AG04450 (cell line): Measurements from ENCODE around the gene GULP1. TPM values are rescaled to one million over a fixed set of nuclear protein-coding genes. Genes with fewer than 3 reads are reported as not detected.

Source experiments
- CTCF ChIA-PET: fragments of 300-600, 350-600 bp; formaldehyde crosslinking; extraction: SDS; loops from one replicate; lab custom pipeline; 2022; ENCODE audit warnings: antibody characterized with exemption, inconsistent platforms; lab: Charles Lee
- POLR2A ChIA-PET: fragments of 350-600 bp; formaldehyde crosslinking; extraction: SDS; loops from one replicate; lab custom pipeline; 2021; ENCODE audit warnings: antibody characterized with exemption, inconsistent platforms; lab: Yijun Ruan, JAX
- DNase-seq: peaks from one replicate; pipeline ENCODE4 v3.0.0-alpha.2; 2011; ENCODE audit warnings: low read depth, low spot score
- H3K27ac ChIP-seq: one replicate; pipeline ENCODE4 v1.5.1; 2012; ENCODE audit warnings: low read depth, low read length, control low read depth
- H3K27me3 ChIP-seq: one replicate; pipeline ENCODE4 v1.6.0; 2012; ENCODE audit warnings: low read length; ENCODE audit not compliant: control insufficient read depth, insufficient read depth
- H3K4me3 ChIP-seq: 2 replicates; pipeline ENCODE4 v1.5.1; 2011; ENCODE audit warnings: mild to moderate bottlenecking, low read depth, low read length, control low read depth
- H3K9me3 ChIP-seq: 2 replicates; pipeline ENCODE4 v1.5.1; 2012; ENCODE audit warnings: low read length; ENCODE audit not compliant: control insufficient read depth, insufficient read depth
- polyA plus RNA-seq: library from polyadenylated mRNA; depleted of rRNA; stranded (reverse); fragments of >200 nt; gene quantifications from 2 replicates; pipeline ENCODE4 v1.2.3, GENCODE V29; 2011
- TF ChIP-seq, protein P1 (sequence below): IDR thresholded peaks from 2 replicates; pipeline ENCODE4 v1.5.1; 2011; ENCODE audit warnings: low read depth, low read length, control low read depth, inconsistent platforms

Gene GULP1
- polyA plus RNA-seq, 1 experiment = 44.7 TPM

DNA sequence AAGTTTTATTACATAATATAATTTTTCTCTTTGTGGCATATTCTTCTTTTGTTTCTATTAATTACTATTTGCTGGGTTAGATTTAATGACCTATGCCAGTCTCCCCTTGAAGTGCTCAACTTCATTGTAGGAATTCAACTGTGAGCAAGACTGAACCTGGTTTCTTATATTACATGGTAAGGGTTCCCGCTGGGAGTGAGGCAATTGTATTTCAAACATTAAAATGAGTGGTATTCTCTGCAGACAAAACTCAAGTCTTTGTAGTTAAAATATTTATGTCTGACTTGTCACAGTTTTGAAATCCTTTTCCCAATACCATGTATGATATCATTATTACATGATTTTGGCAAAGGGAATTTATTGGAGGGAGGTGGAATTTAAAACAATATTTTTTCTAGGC lies 278.7 kb downstream of the GULP1 start:
- CTCF ChIA-PET = no interaction called here
- no peaks in the 10 kb centered on the region for H3K27me3 ChIP-seq
- TF ChIP-seq, protein P1, sequence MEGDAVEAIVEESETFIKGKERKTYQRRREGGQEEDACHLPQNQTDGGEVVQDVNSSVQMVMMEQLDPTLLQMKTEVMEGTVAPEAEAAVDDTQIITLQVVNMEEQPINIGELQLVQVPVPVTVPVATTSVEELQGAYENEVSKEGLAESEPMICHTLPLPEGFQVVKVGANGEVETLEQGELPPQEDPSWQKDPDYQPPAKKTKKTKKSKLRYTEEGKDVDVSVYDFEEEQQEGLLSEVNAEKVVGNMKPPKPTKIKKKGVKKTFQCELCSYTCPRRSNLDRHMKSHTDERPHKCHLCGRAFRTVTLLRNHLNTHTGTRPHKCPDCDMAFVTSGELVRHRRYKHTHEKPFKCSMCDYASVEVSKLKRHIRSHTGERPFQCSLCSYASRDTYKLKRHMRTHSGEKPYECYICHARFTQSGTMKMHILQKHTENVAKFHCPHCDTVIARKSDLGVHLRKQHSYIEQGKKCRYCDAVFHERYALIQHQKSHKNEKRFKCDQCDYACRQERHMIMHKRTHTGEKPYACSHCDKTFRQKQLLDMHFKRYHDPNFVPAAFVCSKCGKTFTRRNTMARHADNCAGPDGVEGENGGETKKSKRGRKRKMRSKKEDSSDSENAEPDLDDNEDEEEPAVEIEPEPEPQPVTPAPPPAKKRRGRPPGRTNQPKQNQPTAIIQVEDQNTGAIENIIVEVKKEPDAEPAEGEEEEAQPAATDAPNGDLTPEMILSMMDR = no peak
- DNase-seq = no peak
- no peak overlapping the region for H3K4me3 ChIP-seq
- no peak overlapping the region for H3K27ac ChIP-seq
- no peaks in the 10 kb centered on the region for H3K9me3 ChIP-seq
- POLR2A ChIA-PET = no interaction called here

DNA sequence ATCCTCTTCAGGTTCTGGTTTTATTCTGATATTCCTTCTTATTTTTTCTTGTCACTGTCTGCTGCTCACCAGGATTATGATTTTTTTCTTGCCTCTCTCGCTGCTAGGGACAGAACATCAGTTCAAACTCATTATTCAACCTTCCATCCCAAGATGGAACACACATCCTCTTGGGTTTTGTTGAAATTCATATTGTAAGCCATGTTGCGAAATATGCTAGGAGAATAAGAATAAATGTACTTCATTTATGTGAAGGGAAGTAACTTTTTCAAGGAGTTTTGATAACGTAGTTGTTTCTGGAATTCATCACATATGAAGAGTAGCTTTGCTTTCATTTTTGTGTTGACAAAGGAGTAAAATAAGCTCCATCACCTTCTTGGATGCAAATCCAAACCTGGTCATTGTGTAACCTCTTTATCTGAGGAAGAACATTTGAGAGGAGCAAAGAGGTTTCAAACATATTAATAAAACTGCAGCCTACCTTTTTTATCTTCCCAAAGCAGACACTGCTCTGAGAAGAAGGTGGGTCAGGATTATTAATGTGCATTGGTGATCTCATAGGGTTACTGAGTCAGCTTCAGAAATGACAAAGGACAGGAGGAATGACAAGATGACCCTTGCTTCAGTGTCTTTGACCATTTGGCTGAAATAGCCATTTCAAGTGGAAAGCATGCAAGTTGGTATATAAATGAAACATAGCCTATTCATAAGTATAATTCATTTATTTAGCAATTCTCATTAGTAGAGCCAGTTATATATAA lies 280.0 kb downstream of the GULP1 start:
- TF ChIP-seq, protein P1 = no peak
- no peak overlapping the region for H3K27ac ChIP-seq
- no peak for DNase-seq
- ChIA-PET CTCF (interaction anchor here (0.6 kb wide), 1 partner anchor 766 kb away, joined by 5 read pairs; no protein-coding TSS in a partner anchor), POLR2A (no interaction called here)
- H3K9me3 ChIP-seq = no peaks in the 10 kb centered on the region
- H3K4me3 ChIP-seq = no peak overlapping the region
- no peaks in the 10 kb centered on the region for H3K27me3 ChIP-seq

DNA sequence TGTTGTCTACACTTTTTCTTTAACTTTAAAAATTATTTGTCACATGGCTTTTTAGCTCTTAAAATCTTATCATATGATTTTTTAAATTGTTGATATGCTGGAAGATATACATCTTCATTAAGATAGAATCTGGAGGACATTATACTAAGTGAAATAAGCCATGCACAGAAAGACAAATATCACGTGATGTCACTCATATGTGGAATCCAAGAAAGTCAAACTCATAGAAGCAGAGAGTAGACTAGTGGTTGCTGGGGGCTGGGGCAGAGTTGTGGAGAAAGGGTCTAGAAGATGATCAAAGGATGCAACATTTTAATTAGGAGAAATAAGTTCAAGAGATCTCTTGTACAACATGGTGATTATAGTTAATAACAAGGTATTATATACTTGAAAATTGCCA lies 280.9 kb downstream of the GULP1 start:
- no peak overlapping the region for H3K4me3 ChIP-seq
- DNase-seq = no peak
- TF ChIP-seq, protein P1 = no peak
- H3K27me3 ChIP-seq = no peaks in the 10 kb centered on the region
- H3K9me3 ChIP-seq = no peaks in the 10 kb centered on the region
- ChIA-PET POLR2A (no interaction called here), CTCF (no interaction called here)
- H3K27ac ChIP-seq = no peak overlapping the region

DNA sequence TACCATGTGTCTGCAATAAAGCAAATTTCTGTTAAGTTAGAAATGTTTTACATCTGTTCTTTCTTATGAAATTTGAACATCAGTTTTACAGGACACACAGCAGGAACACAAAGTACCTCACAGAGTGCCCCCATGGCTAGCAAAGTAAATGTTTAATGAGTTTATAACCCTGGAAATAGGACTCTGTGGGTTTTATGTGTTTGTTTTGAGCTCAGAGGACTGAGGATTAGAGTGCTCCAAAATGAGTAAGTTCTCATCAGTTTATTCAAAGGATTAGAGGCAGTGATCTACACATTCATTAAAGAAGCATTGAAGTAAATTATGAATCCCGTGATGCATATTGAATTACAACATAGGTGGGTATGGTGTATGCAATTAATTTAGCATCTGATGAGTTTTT lies 281.8 kb downstream of the GULP1 start:
- H3K4me3 ChIP-seq = no peak overlapping the region
- TF ChIP-seq, protein P1 = no peak
- H3K27me3 ChIP-seq = no peaks in the 10 kb centered on the region
- POLR2A ChIA-PET = no interaction called here
- no peaks in the 10 kb centered on the region for H3K9me3 ChIP-seq
- CTCF ChIA-PET = interaction anchor here (0.7 to 1.0 kb wide), 2 partner anchors 409 to 492 kb away, joined by 3 read pairs; no protein-coding TSS in a partner anchor
- no peak overlapping the region for H3K27ac ChIP-seq
- DNase-seq = no peak

DNA sequence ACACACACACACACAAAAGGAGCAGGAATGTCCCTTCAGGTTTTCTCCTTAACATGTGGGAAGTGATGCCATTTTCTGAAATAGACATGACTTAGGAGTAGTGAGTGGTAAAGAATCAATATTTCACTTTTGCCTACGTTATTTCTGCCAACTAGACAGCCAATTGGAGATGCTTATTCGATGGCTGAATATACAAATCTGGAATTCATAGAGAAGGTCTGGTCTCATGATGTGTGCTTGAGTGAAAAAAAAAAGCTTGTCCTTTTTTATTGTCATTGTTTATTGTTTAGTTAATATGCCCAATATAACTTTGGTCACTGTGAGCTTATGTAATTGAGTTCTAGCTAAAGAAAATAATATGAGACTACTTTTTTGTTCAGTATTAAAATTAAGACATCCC lies 284.3 kb downstream of the GULP1 start:
- DNase-seq = no peak
- no peak overlapping the region for H3K27ac ChIP-seq
- no peak overlapping the region for H3K4me3 ChIP-seq
- POLR2A ChIA-PET = no interaction called here
- CTCF ChIA-PET = no interaction called here
- H3K27me3 ChIP-seq = no peaks in the 10 kb centered on the region
- TF ChIP-seq, protein P1 = no peak
- H3K9me3 ChIP-seq = no peaks in the 10 kb centered on the region; the same call in 1 of the 2 replicates
